GM19099 (cell line): ENCODE data around the gene PPY.

Experiments used
- POLR2A ChIP-seq: IDR thresholded peaks from 3 replicates; pipeline ENCODE4 v1.6.1; 2011; ENCODE audit warnings: low read depth; ENCODE audit not compliant: insufficient read length; ENCODE audit errors: extremely low read depth

The PPY gene

DNA sequence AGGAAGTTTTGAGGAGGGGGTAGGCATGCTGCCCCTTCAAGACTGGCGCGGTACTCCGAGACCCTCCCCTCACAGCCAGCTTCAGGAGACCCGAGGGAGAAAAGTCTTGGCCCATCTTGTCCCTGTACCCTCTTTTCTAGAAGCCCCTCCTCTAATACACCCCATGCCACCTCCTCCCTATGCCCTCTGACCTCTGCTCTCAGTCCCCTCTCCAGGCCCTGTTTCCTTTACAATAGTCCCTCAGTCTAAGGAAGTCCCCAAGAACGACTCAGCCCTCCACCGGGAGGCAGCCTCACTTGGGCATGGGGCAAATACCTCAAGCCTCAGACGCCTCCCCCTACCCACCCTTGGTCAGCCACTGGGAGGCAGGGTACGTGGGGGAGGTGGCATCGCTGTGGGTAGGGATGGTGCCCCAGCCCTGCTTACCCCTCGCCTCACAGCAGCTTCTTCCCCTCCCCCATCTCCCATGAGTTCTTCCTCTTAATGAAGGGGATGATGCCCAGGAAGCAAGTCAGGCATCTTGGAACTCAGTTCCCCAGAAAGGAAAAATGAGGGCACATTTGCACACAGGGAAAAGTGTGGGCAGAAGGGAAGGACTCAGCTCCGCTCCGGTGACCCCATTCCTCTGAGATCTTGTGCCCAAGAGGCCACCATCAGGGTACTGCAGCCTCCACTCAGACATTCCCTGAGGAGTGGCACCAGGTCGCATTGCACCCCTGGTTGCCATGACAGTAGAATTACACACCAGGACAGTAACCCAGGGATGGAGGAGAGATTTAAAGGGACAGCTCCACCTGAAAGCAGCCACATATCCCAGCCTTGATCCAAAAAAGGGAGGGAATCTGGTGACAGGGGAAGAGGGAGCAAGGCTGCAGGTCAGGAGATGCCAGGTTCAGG is 41.2 kb downstream of the PPY start:
- TF ChIP-seq POLR2A: no peak

DNA sequence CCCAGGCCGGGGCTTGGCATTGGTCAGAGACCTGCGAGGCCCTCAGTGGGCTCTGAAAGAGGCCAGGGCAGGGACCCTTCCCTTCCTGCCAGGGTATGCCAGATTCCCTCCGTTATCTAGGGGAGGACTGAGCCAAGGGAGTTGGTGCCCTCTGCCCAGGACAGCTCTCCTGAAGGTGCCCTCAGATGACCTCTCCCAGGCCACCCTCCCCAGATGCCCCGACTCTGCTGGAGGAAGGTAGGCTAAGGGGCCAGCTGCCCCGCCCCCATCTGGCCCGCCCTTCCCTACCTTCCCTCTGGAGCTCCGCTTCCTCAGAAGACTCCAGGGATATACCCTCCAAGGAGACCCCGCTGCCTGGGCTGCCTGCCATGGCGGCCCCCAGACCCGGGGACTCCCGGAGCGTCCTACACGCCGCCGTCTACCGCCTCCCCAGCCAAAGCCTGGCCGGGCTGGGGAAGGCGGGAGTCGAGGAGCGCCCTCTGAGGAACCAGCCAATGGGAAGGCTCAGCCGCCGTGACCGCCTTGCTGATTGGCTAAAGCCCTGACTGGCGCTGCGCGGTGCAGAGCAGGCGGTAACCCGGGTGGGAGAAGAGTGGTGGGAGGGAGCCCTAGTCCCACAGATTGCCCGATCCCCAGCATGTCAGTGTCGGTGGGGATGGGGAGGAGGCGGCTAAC is 42.0 kb downstream of the PPY start:
- no peak for TF ChIP-seq POLR2A

DNA sequence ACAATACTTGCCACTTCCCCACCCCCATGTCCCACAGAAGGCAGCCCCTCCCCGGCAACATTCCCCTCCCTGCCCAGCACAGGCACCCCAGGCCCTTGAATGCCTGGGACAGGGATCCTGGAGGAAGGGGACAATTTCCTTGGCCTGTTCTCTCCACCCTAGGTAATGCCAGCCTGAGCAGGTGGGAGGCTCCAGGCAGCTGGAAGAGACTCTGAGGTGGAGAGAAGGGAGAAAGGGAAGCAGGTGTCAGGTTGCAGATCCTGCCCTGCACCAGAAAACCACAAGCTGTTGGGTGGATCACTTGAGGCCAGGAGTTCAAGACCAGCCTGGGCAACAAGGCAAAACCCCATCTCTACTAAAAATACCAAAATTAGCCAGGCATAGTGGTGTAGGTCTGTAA is 43.8 kb downstream of the PPY start:
- TF ChIP-seq POLR2A: no peak

DNA sequence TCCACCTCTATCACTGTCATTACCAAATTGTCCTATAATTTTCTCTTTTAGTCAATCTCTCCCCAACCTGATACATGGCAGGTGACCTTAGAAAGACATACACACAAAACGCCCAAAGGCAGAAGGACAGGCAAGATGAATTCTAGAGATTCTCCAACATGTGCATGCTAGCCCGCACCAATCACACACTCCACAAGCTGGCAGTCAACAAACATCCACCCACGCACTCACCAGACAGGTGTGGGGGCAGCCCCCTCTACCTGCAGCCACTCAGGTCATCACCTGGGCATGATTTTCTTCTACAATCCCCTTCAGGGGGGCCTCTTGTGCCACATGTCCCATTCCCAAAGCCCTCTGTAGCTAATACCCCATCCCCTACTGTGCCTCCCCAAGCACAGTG is 44.4 kb downstream of the PPY start:
- no peak for TF ChIP-seq POLR2A

DNA sequence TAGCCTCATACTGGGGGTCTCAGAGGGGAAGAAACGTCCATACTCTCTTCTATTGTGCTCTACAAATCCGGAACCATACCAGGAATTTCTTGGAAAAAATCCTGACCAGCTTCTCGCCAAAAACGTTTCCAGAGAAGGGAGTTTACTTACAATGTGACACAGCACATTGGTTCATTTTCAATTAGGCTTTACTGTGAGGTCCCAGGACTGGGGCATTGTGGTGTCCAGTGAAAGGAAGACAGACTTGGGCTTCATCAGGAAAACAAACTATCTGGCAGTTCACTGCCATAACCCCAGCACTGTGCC is 49.7 kb downstream of the PPY start:
- no peak for TF ChIP-seq POLR2A

DNA sequence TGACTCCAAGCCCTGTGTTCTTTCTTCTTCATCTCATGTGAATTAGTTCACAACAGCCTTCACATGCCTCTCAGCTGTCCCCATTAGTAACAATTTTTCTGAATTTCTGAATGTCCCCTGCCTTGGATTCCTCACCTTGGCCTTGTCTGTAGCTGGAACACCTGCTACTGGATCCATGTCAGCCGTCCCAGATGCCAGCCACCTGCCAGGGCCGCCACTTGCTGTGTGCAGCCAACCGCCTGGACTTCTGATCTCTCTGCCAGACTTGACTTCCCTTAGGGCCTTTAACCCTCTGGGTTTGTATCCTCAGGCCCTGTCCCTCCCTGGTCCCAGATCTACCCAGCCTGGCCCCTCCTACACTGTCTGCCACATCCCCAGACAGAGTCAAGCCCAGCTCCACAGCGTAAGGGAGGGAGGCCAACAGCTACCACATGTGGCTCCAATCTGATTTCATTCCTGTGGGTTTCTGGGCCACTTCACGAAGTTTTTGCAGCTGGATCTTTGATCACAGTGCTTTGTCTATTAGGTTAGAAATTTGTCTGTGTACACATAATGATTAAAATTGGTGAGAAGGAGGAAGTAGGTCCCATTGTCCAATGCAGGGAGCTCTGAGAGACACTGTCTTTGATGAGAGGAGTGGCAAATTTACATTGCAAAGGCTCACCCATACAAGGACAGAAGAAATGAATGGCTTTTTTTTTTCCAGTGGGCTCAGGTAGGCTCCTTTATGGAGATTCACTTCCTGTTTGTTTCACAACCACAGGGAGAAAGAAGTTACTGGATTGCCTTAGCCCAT is 50.2 kb downstream of the PPY start:
- TF ChIP-seq POLR2A: no peak
